K562 (cell line): ENCODE results near the gene SMC3. TPM values are rescaled to one million over a fixed set of nuclear protein-coding genes. Genes with fewer than 3 reads are reported as not detected.
A peak's percentile ranks its signal among the peaks of the same experiment; 100 is the strongest.

Experiments
- CBX3 ChIP-seq, 2 experiments: IDR thresholded peaks; 1 replicate in 1 of 2; 2 replicates in 1 of 2; pipeline ENCODE4 v1.6.1; 2012; ENCODE audit warnings: inconsistent platforms in 2 of 2, low read length in 2 of 2, borderline replicate concordance in 1 of 2, control low read depth in 1 of 2
- CEBPG ChIP-seq, 3 experiments: fragments of 200-800 bp in 1 of 3; sonication (Bioruptor generic) in 1 of 3; sonication (generic) in 1 of 3; formaldehyde crosslinking in 1 of 3; IDR thresholded peaks in 2 of 3; conservative IDR thresholded peaks in 1 of 3; 2 replicates each; pipeline versions ENCODE4 v1.6.1 to v1.8.0; 2016 to 2022; ENCODE audit warnings: missing compliant biosample characterization in 2 of 3, missing genetic modification characterization in 2 of 3, mild to moderate bottlenecking in 1 of 3, missing genetic modification reagents in 1 of 3
- CREB3L1 ChIP-seq: fragments of 450-650 bp; IDR thresholded peaks from 2 replicates; pipeline ENCODE4 v1.6.1; 2014; ENCODE audit warnings: low read depth, mild to moderate bottlenecking, moderate library complexity, borderline replicate concordance
- E2F5 ChIP-seq: sonication (generic); formaldehyde crosslinking; IDR thresholded peaks from 2 replicates; pipeline ENCODE4 v1.8.0; 2022; ENCODE audit warnings: mild to moderate bottlenecking, missing genetic modification reagents
- HMG20B ChIP-seq: fragments of 250-450 bp; sonication (Bioruptor Pico); IDR thresholded peaks from 2 replicates; pipeline ENCODE4 v1.5.0; 2021; ENCODE audit warnings: mild to moderate bottlenecking
- JUND ChIP-seq, 2 experiments: IDR thresholded peaks; 2 replicates in 1 of 2; 3 replicates in 1 of 2; pipeline ENCODE4 v1.6.1; 2011; ENCODE audit warnings: borderline replicate concordance in 2 of 2, low read depth in 2 of 2, low read length in 2 of 2, improper control_type of control experiment in 1 of 2, missing biosample characterization in 1 of 2, missing genetic modification characterization in 1 of 2, missing genetic modification reagents in 1 of 2
- KAT8 ChIP-seq: fragments of 450-650 bp; IDR thresholded peaks from 2 replicates; pipeline ENCODE4 v1.6.1; 2016; ENCODE audit warnings: low read depth, mild to moderate bottlenecking
- MCM7 ChIP-seq, 2 experiments: fragments of 450-650 bp; IDR thresholded peaks; 2 replicates each; pipeline ENCODE4 v1.6.1; 2016 to 2018
- NEUROD1 ChIP-seq: fragments of 150-350 bp; IDR thresholded peaks from 2 replicates; pipeline ENCODE4 v1.6.1; 2014; ENCODE audit warnings: borderline replicate concordance, low read length, low read depth; ENCODE audit not compliant: partially characterized antibody
- POLR3G ChIP-seq: IDR thresholded peaks from 2 replicates; pipeline ENCODE4 v1.6.1; 2011; ENCODE audit not compliant: insufficient read length, insufficient replicate concordance; ENCODE audit errors: extremely low read depth
- XRCC5 ChIP-seq: fragments of 200-400 bp; formaldehyde crosslinking; IDR thresholded peaks from 2 replicates; pipeline ENCODE4 v1.6.1; 2017; ENCODE audit warnings: low read depth, mild to moderate bottlenecking, low read length
- ZFP1 ChIP-seq: fragments of 450-650 bp; formaldehyde crosslinking; IDR thresholded peaks from 2 replicates; pipeline ENCODE4 v1.4.0; 2020; ENCODE audit warnings: mild to moderate bottlenecking, mixed read lengths
- ZNF175 ChIP-seq: fragments of 200-800 bp; sonication (Bioruptor generic); IDR thresholded peaks from 2 replicates; pipeline ENCODE4 v1.6.1; 2016; ENCODE audit warnings: low read depth, mild to moderate bottlenecking, missing genetic modification characterization, missing compliant biosample characterization
- ZNF184 ChIP-seq: sonication (generic); formaldehyde crosslinking; IDR thresholded peaks from 2 replicates; pipeline ENCODE4 v1.5.0; 2020; ENCODE audit warnings: missing genetic modification reagents
- ZNF282 ChIP-seq: sonication (generic); formaldehyde crosslinking; IDR thresholded peaks from 2 replicates; pipeline ENCODE4 v1.8.1; 2023; ENCODE audit warnings: missing genetic modification reagents
- ZNF436 ChIP-seq: fragments of 250-450, 450-650 bp; sonication (Bioruptor Pico); formaldehyde crosslinking; IDR thresholded peaks from 2 replicates; pipeline ENCODE4 v1.7.0; 2020; ENCODE audit warnings: mild to moderate bottlenecking
- ZNF639 ChIP-seq, 2 experiments: fragments of 200-800 bp in 1 of 2; sonication (Bioruptor generic) in 1 of 2; sonication (generic) in 1 of 2; formaldehyde crosslinking in 1 of 2; IDR thresholded peaks in 1 of 2; conservative IDR thresholded peaks in 1 of 2; 2 replicates each; pipeline versions ENCODE4 v1.5.0 to v1.6.1; 2016 to 2020; ENCODE audit warnings: missing compliant biosample characterization in 1 of 2, missing genetic modification characterization in 1 of 2, missing genetic modification reagents in 1 of 2
- polyA plus RNA-seq, 8 experiments: library from polyadenylated mRNA; depleted of rRNA in 4 of 8; stranded (reverse) in 5 of 8; unstranded in 3 of 8; fragments of >200 nt; fragmentation: Nextera tagmentation in 2 of 8; fragmentation: Illumina TruSeq in 1 of 8; extraction: Ambion mirVana in 2 of 8; extraction: Trizol in 1 of 8; gene quantifications; 2 replicates each; pipeline versions ENCODE4 v1.2.1 to v1.2.3, GENCODE V29; 2011 to 2014; ENCODE audit warnings: inconsistent platforms in 1 of 8, missing spikeins in 1 of 8
- total RNA-seq, 7 experiments: library from RNA; depleted of rRNA in 6 of 7; stranded (reverse); fragments of >200 nt in 6 of 7; fragmentation: Illumina TruSeq in 2 of 7; extraction: Trizol in 2 of 7; gene quantifications; 2 replicates each; pipeline versions ENCODE4 v1.2.1 to v1.2.3, GENCODE V29; 2011 to 2021; ENCODE audit warnings: low replicate concordance in 1 of 7
- TF ChIP-seq, protein P1 (sequence below), 2 experiments: fragments of 250-450 bp in 1 of 2; fragments of 450-650 bp in 1 of 2; sonication (Bioruptor Pico) in 1 of 2; IDR thresholded peaks; 2 replicates each; pipeline versions ENCODE4 v1.6.1 to v1.8.0; 2016 to 2021; ENCODE audit warnings: mild to moderate bottlenecking in 2 of 2, moderate library complexity in 2 of 2, missing compliant biosample characterization in 1 of 2, missing genetic modification characterization in 1 of 2
- TF ChIP-seq, protein P2 (sequence below): fragments of 450-650 bp; formaldehyde crosslinking; IDR thresholded peaks from 2 replicates; pipeline ENCODE4 v1.4.0; 2020; ENCODE audit warnings: mild to moderate bottlenecking, moderate library complexity

The SMC3 gene
- total and polyA plus RNA-seq, 9 of the 15 experiments (the other 6 are each of a cell fraction or from before 2014, with no cell fraction given) = 21.3 to 62.6 (median 39.3) TPM

- TF ChIP-seq ZNF639 (CRISPR knock-in tag; conservative IDR thresholded peaks at IDR 0.05 in 1 of 2, IDR thresholded peaks at IDR 0.05 in 1 of 2) = no peak
- no peak for TF ChIP-seq CREB3L1
- no peak for TF ChIP-seq E2F5 (CRISPR knock-in tag)
- no peak for TF ChIP-seq HMG20B (CRISPR knock-in tag)
- no peak for TF ChIP-seq NEUROD1
- no peak for TF ChIP-seq ZNF184
- TF ChIP-seq POLR3G = no peak
- TF ChIP-seq ZFP1 (CRISPR knock-in tag) = no peak
- no peak for TF ChIP-seq MCM7 (IDR thresholded peaks at IDR 0.05)
- TF ChIP-seq ZNF436 (CRISPR knock-in tag) = no peak
- TF ChIP-seq JUND (IDR thresholded peaks at IDR 0.05; ENCODE audit: borderline replicate concordance, low read depth, low read length) = peak; percentile 21; the same call in 1 of the 2 replicates
- no peak; the same call in 2 of the 3 replicates for TF ChIP-seq JUND (tag; IDR thresholded peaks at IDR 0.05; ENCODE audit: borderline replicate concordance, low read depth, low read length)
- TF ChIP-seq CEBPG (CRISPR knock-in tag; IDR thresholded peaks at IDR 0.05) = peak; percentile 76
- peak; percentile 19 to 52 for TF ChIP-seq CEBPG (tag; conservative IDR thresholded peaks at IDR 0.05 in 1 of 2, IDR thresholded peaks at IDR 0.05 in 1 of 2)
- TF ChIP-seq, protein P1, sequence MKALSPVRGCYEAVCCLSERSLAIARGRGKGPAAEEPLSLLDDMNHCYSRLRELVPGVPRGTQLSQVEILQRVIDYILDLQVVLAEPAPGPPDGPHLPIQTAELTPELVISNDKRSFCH (CRISPR knock-in tag; IDR thresholded peaks at IDR 0.05) = no peak
- TF ChIP-seq, protein P1 (tag; IDR thresholded peaks at IDR 0.05) = no peak
- no peak for TF ChIP-seq XRCC5
- TF ChIP-seq, protein P2, sequence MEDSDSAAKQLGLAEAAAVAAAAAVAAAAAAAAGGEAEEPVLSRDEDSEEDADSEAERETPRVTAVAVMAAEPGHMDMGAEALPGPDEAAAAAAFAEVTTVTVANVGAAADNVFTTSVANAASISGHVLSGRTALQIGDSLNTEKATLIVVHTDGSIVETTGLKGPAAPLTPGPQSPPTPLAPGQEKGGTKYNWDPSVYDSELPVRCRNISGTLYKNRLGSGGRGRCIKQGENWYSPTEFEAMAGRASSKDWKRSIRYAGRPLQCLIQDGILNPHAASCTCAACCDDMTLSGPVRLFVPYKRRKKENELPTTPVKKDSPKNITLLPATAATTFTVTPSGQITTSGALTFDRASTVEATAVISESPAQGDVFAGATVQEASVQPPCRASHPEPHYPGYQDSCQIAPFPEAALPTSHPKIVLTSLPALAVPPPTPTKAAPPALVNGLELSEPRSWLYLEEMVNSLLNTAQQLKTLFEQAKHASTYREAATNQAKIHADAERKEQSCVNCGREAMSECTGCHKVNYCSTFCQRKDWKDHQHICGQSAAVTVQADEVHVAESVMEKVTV = no peak
- TF ChIP-seq ZNF175 (CRISPR knock-in tag) = peak; percentile 55; the same call in 1 of the 2 replicates
- TF ChIP-seq ZNF282 (CRISPR knock-in tag) = no peak
- TF ChIP-seq KAT8 = no peak
- no peak for TF ChIP-seq CBX3 (IDR thresholded peaks at IDR 0.05; ENCODE audit: borderline replicate concordance in 1 of 2, low read length in 2 of 2)
Observed at GRCh38 chr10:110646417-110647135, 79.1 kb downstream of the SMC3 start (continued).
